ENCODE results near the gene EIF6.

Gene EIF6

DNA sequence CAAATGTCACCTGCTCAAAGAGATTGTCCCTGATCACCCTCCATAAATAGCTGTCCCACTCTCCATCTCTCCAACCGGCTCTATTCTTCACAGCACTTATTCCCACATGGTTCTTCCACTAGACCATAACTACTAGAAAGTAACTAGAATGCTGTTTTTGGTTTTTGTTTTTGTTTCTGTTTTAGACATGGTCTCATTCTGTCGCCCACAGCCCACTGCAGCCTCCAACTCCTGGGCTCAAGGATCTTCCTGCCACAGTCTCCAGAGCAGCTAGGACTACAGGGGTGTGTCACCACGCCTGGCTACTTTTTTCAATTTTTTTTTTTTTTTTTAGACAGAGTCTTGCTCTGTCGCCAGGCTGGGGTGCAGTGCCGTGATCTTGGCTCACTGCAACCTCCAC is 45.8 kb downstream of the EIF6 start:
- TF ChIP-seq CTCF (conservative IDR thresholded peaks at IDR 0.05; ENCODE audit: low read depth, low read length): no peak
- no peak for DNase-seq (ENCODE audit: low read depth)
- H3K4me3 ChIP-seq (ENCODE audit: low read depth, low read length): no peak overlapping the region

- DNase-seq (ENCODE audit: low read depth): no peak
- TF ChIP-seq CTCF (conservative IDR thresholded peaks at IDR 0.05; ENCODE audit: low read depth, low read length): no peak
- H3K4me3 ChIP-seq (ENCODE audit: low read depth, low read length): no peak overlapping the region
Observed at GRCh38 chr20:35238170-35238569, 46.4 kb downstream of the EIF6 start.

DNA sequence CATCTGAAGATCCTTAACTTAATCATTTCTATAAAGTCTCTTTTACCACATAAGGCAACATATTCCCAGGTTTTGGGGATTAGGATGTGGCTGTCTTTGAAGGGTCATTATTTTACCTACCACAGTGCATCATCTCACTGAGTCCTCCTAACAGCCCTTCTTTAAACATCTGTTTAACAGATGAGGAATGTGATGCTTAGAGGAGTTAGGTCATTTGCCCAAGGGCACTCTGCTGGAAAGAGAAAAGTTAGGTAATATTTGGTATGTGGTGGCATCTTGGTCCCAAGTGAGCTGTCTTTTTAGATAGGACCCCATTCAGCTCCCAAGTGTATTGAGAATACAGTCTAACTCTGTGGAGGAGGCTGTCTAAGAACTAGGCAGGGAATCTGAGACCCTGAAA is 47.1 kb downstream of the EIF6 start:
- no peak for TF ChIP-seq CTCF (conservative IDR thresholded peaks at IDR 0.05; ENCODE audit: low read depth, low read length)
- H3K4me3 ChIP-seq (ENCODE audit: low read depth, low read length): no peak overlapping the region
- no peak for DNase-seq (ENCODE audit: low read depth)

DNA sequence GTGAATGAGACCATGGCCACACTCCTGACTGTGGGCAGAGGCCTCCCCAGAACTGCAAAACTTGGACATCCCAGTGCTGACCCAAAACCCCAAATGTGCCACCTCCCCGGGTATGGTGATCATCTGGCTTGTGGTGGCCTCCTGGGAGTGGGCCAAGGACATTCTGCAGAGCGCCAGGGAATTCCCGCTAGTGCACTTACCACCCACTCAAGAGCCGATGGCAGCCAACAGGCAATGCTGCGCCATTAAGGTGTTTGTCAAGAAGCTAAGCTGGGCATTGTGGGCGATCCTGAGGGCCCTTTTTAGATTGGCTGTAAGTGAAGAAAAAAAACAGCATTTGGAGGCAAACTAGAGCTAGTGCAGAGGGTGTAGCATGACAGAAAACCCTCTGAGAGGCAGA is 48.7 kb downstream of the EIF6 start:
- DNase-seq (ENCODE audit: low read depth): no peak
- no peak overlapping the region for H3K4me3 ChIP-seq (ENCODE audit: low read depth, low read length)
- TF ChIP-seq CTCF (conservative IDR thresholded peaks at IDR 0.05; ENCODE audit: low read depth, low read length): no peak

DNA sequence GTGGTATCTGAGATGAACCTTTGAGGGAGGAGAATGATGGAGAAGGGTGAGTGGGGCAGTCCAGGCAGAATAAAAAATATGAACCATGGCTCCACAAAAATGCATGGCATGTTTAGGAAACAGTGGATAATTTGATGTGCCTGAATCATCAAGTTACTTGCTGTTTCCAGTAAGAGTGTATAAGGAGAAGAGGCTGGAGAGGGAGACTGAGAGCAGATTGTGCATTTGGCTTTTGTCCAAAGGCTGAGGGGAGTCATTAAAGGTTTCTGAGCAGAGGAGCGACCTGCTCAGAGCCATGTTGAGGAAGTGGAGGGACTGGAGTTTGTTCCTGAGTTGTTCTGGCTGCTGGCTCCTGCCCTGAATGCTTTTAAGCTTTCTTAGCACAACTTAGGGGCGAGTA is 52.0 kb downstream of the EIF6 start:
- H3K4me3 ChIP-seq (ENCODE audit: low read depth, low read length): no peak overlapping the region
- no peak for TF ChIP-seq CTCF (conservative IDR thresholded peaks at IDR 0.05; ENCODE audit: low read depth, low read length)
- peak; percentile 45 for DNase-seq (ENCODE audit: low read depth)
